ENCODE data around the gene SMIM13.

SMIM13 gene

DNA sequence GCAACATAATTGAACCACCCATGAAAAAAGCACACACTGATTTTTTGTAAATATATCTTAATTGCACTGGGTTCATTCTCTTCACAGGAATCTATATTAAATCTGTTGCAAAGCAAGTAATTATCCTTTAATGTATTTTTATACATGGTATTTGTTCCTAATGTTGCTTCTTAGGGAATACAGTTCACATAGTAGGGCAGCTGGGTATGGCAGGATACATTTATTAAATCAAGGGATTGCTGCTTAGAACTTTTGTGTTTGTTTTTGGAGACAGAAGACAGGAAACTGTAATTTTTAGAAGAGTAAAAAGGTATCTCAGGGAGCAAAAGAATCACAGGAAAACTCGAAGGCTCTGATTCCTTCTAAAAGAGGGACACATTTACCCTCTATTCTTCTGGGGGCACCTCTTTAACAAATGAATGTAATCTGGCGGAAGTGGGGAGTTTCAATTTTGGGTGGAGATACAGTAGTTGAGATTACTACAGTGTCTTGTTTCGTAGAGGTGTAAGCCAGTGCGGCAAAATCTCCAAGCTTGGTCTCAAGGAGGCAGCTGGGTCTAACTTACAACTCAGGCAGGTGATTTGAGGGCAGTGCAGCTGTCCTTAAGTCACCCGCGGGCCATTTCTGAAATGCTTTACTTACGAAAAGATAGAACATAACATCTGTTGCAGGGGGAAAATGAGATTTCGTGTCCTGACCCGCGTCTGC lies 812 bp upstream of the SMIM13 start:
- Histone ChIP-seq H3K27ac (ENCODE audit: low read length) (peak overlapping the region; percentile 97), H3K27me3 (ENCODE audit: insufficient read depth, low read length, poor library complexity) (no peaks in the 10 kb centered on the region), H3K36me3 (ENCODE audit: insufficient read depth, low read length) (peaks cover 8% of the 10 kb centered on the region), H3K4me1 (ENCODE audit: insufficient read depth, low read length) (peaks cover 25% of the 10 kb centered on the region), H3K9me3 (ENCODE audit: insufficient read depth, low read length, severe bottlenecking) (no peaks in the 10 kb centered on the region), H3K4me3 (ENCODE audit: low read depth in 1 of 2, low read length in 2 of 2) (peak overlapping the region; percentile 62 to 88), H2AFZ (ENCODE audit: low read depth, low read length) (peak overlapping the region; percentile 99), H3K79me2 (ENCODE audit: insufficient read depth, low read length) (peaks cover 40% of the 10 kb centered on the region), H3K9ac (ENCODE audit: low read depth, low read length) (peak overlapping the region; percentile 97), H4K20me1 (ENCODE audit: insufficient read depth, low read length) (peaks cover 5% of the 10 kb centered on the region; the same call in 1 of the 2 replicates), H3K4me2 (ENCODE audit: insufficient read depth, low read length) (peak overlapping the region; percentile 64)
- ATAC-seq (ENCODE audit: insufficient read depth, low read depth): peak; percentile 26
- no peak for DNase-seq
- TF ChIP-seq, protein P1, sequence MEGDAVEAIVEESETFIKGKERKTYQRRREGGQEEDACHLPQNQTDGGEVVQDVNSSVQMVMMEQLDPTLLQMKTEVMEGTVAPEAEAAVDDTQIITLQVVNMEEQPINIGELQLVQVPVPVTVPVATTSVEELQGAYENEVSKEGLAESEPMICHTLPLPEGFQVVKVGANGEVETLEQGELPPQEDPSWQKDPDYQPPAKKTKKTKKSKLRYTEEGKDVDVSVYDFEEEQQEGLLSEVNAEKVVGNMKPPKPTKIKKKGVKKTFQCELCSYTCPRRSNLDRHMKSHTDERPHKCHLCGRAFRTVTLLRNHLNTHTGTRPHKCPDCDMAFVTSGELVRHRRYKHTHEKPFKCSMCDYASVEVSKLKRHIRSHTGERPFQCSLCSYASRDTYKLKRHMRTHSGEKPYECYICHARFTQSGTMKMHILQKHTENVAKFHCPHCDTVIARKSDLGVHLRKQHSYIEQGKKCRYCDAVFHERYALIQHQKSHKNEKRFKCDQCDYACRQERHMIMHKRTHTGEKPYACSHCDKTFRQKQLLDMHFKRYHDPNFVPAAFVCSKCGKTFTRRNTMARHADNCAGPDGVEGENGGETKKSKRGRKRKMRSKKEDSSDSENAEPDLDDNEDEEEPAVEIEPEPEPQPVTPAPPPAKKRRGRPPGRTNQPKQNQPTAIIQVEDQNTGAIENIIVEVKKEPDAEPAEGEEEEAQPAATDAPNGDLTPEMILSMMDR (IDR thresholded peaks at IDR 0.05; ENCODE audit: borderline replicate concordance, extremely low read depth, low read length, poor library complexity, severe bottlenecking): no peak
- TF ChIP-seq EZH2 (IDR thresholded peaks at IDR 0.05; ENCODE audit: borderline replicate concordance, low read depth, low read length, severe bottlenecking): no peak

DNA sequence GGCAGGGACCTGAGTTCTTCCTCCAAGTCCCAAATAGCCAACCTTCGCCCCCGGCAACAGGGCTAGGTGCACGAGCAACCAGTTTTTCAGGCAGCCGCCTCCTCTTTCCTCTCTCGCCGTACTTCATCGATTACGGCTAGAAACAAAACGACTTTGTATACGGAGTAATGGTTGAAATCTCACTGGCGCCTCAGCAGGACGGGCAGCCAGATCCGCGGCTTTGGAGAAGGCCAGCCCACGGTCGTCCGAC lies 333 bp upstream of the SMIM13 start:
- Histone ChIP-seq H3K4me1 (ENCODE audit: insufficient read depth, low read length) (peaks cover 25% of the 10 kb centered on the region), H3K4me3 (ENCODE audit: low read depth in 1 of 2, low read length in 2 of 2) (peak overlapping the region; percentile 62 to 88), H3K4me2 (ENCODE audit: insufficient read depth, low read length) (peak overlapping the region; percentile 64), H3K36me3 (ENCODE audit: insufficient read depth, low read length) (peaks cover 13% of the 10 kb centered on the region), H3K79me2 (ENCODE audit: insufficient read depth, low read length) (peaks cover 45% of the 10 kb centered on the region), H3K27me3 (ENCODE audit: insufficient read depth, low read length, poor library complexity) (no peaks in the 10 kb centered on the region), H3K27ac (ENCODE audit: low read length) (peak overlapping the region; percentile 97), H3K9ac (ENCODE audit: low read depth, low read length) (peak overlapping the region; percentile 97), H2AFZ (ENCODE audit: low read depth, low read length) (peak overlapping the region; percentile 99), H4K20me1 (ENCODE audit: insufficient read depth, low read length) (peaks cover 9% of the 10 kb centered on the region; the same call in 1 of the 2 replicates), H3K9me3 (ENCODE audit: insufficient read depth, low read length, severe bottlenecking) (no peaks in the 10 kb centered on the region)
- no peak for TF ChIP-seq EZH2 (IDR thresholded peaks at IDR 0.05; ENCODE audit: borderline replicate concordance, low read depth, low read length, severe bottlenecking)
- TF ChIP-seq, protein P1 (IDR thresholded peaks at IDR 0.05; ENCODE audit: borderline replicate concordance, extremely low read depth, low read length, poor library complexity, severe bottlenecking): no peak
- DNase-seq: no peak
- ATAC-seq (ENCODE audit: insufficient read depth, low read depth): peak; percentile 37

DNA sequence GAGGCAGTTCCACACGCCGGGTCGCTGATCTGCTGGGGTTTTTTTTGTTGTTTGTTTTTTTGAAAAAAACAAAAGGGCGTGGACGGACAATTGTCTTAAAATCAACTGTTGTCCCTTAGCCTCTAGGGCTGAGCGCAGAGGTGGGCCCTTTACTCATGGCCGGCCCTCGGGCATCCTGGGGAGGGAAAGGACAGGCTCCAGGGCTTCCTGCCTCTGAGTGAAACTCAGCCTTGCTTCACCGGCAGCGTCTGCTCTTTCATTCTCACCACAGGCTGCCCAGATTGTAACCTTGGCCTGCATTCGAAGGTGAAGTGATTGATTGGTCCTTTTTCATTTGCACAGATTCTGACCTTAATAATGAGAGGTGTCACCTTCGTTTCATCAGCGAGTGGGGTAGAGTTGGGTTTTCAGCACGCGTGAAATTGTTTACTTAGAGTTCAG lies 797 bp downstream of the SMIM13 start:
- H3K4me2 ChIP-seq (ENCODE audit: insufficient read depth, low read length): peak overlapping the region; percentile 64
- peak overlapping the region; percentile 97 for H3K27ac ChIP-seq (ENCODE audit: low read length)
- TF ChIP-seq EZH2 (IDR thresholded peaks at IDR 0.05; ENCODE audit: borderline replicate concordance, low read depth, low read length, severe bottlenecking): no peak
- TF ChIP-seq, protein P1 (IDR thresholded peaks at IDR 0.05; ENCODE audit: borderline replicate concordance, extremely low read depth, low read length, poor library complexity, severe bottlenecking): no peak
- H3K27me3 ChIP-seq (ENCODE audit: insufficient read depth, low read length, poor library complexity): no peaks in the 10 kb centered on the region
- peak overlapping the region; percentile 95 for H2AFZ ChIP-seq (ENCODE audit: low read depth, low read length)
- peak overlapping the region; percentile 64 to 88 for H3K4me3 ChIP-seq (ENCODE audit: low read depth in 1 of 2, low read length in 2 of 2)
- H3K9me3 ChIP-seq (ENCODE audit: insufficient read depth, low read length, severe bottlenecking): no peaks in the 10 kb centered on the region
- ATAC-seq (ENCODE audit: insufficient read depth, low read depth) (peak; percentile 36), DNase-seq (peak; percentile 60)
- H3K9ac ChIP-seq (ENCODE audit: low read depth, low read length): peak overlapping the region; percentile 97
- peaks cover 56% of the 10 kb centered on the region for H3K79me2 ChIP-seq (ENCODE audit: insufficient read depth, low read length)
- H4K20me1 ChIP-seq (ENCODE audit: insufficient read depth, low read length): peaks cover 9% of the 10 kb centered on the region; the same call in 1 of the 2 replicates
- peaks cover 22% of the 10 kb centered on the region for H3K36me3 ChIP-seq (ENCODE audit: insufficient read depth, low read length)
- H3K4me1 ChIP-seq (ENCODE audit: insufficient read depth, low read length): peaks cover 25% of the 10 kb centered on the region
